ENCODE data around the gene INA.
A peak's percentile ranks its signal among the peaks of the same experiment; 100 is the strongest.

INA gene

DNA sequence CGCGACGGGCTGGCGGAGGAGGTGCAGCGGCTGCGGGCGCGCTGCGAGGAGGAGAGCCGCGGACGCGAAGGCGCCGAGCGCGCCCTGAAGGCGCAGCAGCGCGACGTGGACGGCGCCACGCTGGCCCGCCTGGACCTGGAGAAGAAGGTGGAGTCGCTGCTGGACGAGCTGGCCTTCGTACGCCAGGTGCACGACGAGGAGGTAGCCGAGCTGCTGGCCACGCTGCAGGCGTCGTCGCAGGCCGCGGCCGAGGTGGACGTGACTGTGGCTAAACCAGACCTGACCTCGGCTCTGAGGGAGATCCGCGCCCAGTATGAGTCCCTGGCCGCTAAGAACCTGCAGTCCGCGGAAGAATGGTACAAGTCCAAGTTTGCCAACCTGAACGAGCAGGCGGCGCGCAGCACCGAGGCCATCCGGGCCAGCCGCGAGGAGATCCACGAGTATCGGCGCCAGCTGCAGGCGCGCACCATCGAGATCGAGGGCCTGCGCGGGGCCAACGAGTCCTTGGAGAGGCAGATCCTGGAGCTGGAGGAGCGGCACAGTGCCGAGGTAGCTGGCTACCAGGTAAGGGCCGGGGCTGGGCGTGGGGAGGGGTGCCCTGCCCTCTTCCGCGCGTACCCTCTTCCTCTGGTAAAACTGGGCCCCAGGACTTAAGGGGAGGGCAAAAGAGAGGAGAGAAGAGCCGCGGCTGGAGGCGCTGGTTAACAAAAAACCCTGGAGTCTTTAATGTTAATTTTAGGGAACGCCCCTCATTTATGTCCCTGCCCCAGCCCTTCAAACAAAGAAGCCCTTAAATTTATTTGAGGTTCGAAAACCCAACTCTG is 987 bp downstream of the INA start:
- H3K4me3 ChIP-seq (ENCODE audit: low read depth, low read length) = peak overlapping the region; percentile 66

DNA sequence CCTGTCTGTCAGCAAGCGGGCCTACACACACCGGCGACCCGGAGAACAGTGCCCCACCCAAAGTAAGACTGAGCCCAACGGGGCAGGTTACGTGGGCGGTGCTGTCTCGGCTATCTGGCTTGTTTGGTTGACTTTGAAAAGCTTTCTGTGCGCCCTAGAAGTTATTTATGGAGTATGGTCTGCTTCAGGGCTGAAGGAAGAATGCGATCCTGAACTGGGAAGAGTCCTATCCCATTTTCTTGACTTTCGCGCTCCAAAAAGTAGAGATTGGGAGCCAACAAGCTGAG is 1.5 kb downstream of the INA start:
- Histone ChIP-seq H3K4me3 (ENCODE audit: low read depth, low read length) (peak overlapping the region; percentile 66), H3K27me3 (ENCODE audit: control insufficient read depth, insufficient read depth, low read length) (peaks cover 63% of the 10 kb centered on the region)

More for the DNA sequence above, 987 bp downstream of the INA start:
- Histone ChIP-seq H3K9me3 (ENCODE audit: control insufficient read depth, insufficient read depth, low read depth, low read length) (no peaks in the 10 kb centered on the region), H3K27ac (ENCODE audit: low read depth, low read length) (no peak overlapping the region), H3K9ac (ENCODE audit: low read length) (peak overlapping the region; percentile 64), H3K27me3 (ENCODE audit: control insufficient read depth, insufficient read depth, low read length) (peaks cover 63% of the 10 kb centered on the region), H3K4me1 (ENCODE audit: control insufficient read depth, insufficient read depth, low read length) (peaks cover 27% of the 10 kb centered on the region), H3K36me3 (ENCODE audit: control insufficient read depth, insufficient read depth, low read length) (no peaks in the 10 kb centered on the region)

DNA sequence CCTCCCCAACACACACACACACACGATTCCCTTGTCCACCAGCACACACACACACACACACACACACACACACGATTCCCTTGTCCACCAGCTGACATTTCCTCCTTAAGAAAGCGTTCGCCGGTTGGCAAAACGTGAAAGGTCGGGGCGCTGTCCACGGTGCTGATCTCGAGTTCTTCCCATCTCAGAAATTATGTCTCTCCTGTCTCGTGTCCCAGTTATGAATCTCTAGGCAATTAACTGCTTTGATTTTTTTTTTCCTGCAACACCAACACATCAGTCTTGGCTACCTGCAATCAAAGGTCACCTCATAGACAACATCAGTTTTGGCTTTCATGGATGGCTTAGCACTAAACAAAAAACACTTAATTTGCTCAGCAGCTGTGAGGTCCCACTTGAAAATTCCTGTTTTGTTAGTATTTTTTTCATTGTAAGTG is 1.9 kb downstream of the INA start:
- no peaks in the 10 kb centered on the region for H3K36me3 ChIP-seq (ENCODE audit: control insufficient read depth, insufficient read depth, low read length)
- peak overlapping the region; percentile 66 for H3K4me3 ChIP-seq (ENCODE audit: low read depth, low read length)
- H3K9ac ChIP-seq (ENCODE audit: low read length) = no peak overlapping the region
- H3K27ac ChIP-seq (ENCODE audit: low read depth, low read length) = no peak overlapping the region
- peaks cover 23% of the 10 kb centered on the region for H3K4me1 ChIP-seq (ENCODE audit: control insufficient read depth, insufficient read depth, low read length)
- H3K9me3 ChIP-seq (ENCODE audit: control insufficient read depth, insufficient read depth, low read depth, low read length) = no peaks in the 10 kb centered on the region
- H3K27me3 ChIP-seq (ENCODE audit: control insufficient read depth, insufficient read depth, low read length) = peaks cover 63% of the 10 kb centered on the region

More for the DNA sequence above, 1.5 kb downstream of the INA start:
- Histone ChIP-seq H3K9me3 (ENCODE audit: control insufficient read depth, insufficient read depth, low read depth, low read length) (no peaks in the 10 kb centered on the region), H3K4me1 (ENCODE audit: control insufficient read depth, insufficient read depth, low read length) (peaks cover 23% of the 10 kb centered on the region), H3K27ac (ENCODE audit: low read depth, low read length) (no peak overlapping the region), H3K9ac (ENCODE audit: low read length) (no peak overlapping the region), H3K36me3 (ENCODE audit: control insufficient read depth, insufficient read depth, low read length) (no peaks in the 10 kb centered on the region)

DNA sequence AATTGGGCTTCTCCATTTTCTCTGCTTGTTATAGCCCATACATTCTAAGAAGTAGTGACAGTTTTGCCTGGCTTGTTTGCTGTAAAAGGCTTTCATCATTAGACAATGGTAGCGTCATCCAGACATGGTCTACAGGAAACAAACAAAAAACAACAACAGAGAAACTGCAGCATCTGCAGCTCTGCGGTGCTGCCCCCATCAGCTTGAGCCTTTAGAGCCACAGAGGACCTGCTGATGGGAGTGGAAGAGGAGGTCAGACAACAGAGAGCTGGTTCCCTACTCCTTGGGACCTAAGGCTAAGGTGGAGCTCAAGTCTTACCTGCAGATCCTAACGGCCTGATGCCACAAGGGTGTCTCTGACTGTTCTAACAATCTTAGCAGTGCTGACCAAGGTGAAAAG is 3.1 kb downstream of the INA start:
- H3K9ac ChIP-seq (ENCODE audit: low read length) = no peak overlapping the region
- no peaks in the 10 kb centered on the region for H3K9me3 ChIP-seq (ENCODE audit: control insufficient read depth, insufficient read depth, low read depth, low read length)
- H3K4me1 ChIP-seq (ENCODE audit: control insufficient read depth, insufficient read depth, low read length) = peaks cover 23% of the 10 kb centered on the region
- no peak overlapping the region for H3K4me3 ChIP-seq (ENCODE audit: low read depth, low read length)
- H3K27me3 ChIP-seq (ENCODE audit: control insufficient read depth, insufficient read depth, low read length) = peaks cover 63% of the 10 kb centered on the region
- no peak overlapping the region for H3K27ac ChIP-seq (ENCODE audit: low read depth, low read length)
- no peaks in the 10 kb centered on the region for H3K36me3 ChIP-seq (ENCODE audit: control insufficient read depth, insufficient read depth, low read length)

DNA sequence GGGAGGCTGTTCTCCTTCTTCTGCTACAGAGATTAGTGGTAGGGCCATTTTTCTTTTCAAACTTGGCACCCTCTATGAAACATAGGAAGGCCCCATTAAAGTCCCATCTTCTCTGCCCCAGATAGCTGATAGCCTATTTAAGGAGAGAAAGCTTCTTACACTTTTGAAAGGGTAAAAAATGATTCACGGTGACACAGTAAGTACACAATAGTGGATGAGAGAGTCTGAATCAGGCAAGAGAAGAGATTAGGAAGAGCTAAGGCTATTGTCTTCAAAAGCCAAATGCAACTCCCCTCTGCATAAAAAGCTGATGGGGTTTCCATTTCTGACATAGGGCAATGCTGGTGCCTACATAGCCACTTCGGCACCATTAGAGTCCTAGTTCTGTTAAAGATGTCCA is 3.6 kb downstream of the INA start:
- Histone ChIP-seq H3K4me3 (ENCODE audit: low read depth, low read length) (no peak overlapping the region), H3K27me3 (ENCODE audit: control insufficient read depth, insufficient read depth, low read length) (peaks cover 58% of the 10 kb centered on the region), H3K4me1 (ENCODE audit: control insufficient read depth, insufficient read depth, low read length) (peaks cover 23% of the 10 kb centered on the region), H3K9me3 (ENCODE audit: control insufficient read depth, insufficient read depth, low read depth, low read length) (no peaks in the 10 kb centered on the region), H3K27ac (ENCODE audit: low read depth, low read length) (no peak overlapping the region), H3K9ac (ENCODE audit: low read length) (no peak overlapping the region), H3K36me3 (ENCODE audit: control insufficient read depth, insufficient read depth, low read length) (no peaks in the 10 kb centered on the region)

DNA sequence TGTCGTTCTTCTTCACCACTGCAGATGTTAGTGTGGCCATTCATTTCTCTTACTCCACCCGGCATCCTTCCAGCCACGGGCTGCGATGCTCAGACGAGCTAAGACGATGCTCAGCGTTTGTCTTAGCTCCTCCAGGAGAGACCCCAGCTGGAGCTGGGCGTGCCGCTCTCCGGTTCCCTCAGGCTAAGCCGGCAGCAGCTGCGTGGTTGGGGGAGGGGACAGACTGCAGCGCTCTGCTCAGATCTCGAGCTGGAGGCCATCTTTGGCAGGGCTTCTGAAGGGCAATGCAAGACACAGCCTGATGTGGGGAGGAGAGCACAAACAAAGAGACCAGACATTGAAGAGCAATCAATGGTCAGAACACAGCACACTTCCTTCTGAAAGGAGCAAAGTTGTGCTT is 4.8 kb downstream of the INA start:
- H3K27ac ChIP-seq (ENCODE audit: low read depth, low read length) = peak overlapping the region; percentile 1; the same call in 1 of the 2 replicates
- H3K4me3 ChIP-seq (ENCODE audit: low read depth, low read length) = peak overlapping the region; percentile 41
- H3K27me3 ChIP-seq (ENCODE audit: control insufficient read depth, insufficient read depth, low read length) = peaks cover 46% of the 10 kb centered on the region
- H3K36me3 ChIP-seq (ENCODE audit: control insufficient read depth, insufficient read depth, low read length) = no peaks in the 10 kb centered on the region
- peaks cover 17% of the 10 kb centered on the region for H3K4me1 ChIP-seq (ENCODE audit: control insufficient read depth, insufficient read depth, low read length)
- peak overlapping the region; percentile 9 for H3K9ac ChIP-seq (ENCODE audit: low read length)
- H3K9me3 ChIP-seq (ENCODE audit: control insufficient read depth, insufficient read depth, low read depth, low read length) = no peaks in the 10 kb centered on the region

DNA sequence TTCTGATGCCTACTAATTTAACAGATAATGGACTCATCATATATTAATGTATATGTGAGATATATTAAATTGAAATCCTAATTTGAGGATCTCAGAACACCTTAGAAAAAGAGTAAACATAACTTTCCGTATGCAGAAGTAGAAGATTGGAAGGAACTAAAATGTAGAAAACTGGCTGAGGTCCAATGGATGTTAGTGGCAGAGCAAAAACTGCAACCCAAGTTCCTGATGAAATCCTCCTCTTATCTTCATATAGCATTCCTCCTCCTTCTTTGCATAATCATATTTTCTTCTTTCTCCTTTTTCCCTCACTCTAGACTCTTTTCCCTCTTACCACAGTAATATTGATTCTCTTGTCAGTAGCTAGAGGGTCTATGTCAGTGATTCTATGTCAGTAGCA is 6.0 kb downstream of the INA start:
- Histone ChIP-seq H3K36me3 (ENCODE audit: control insufficient read depth, insufficient read depth, low read length) (no peaks in the 10 kb centered on the region), H3K27ac (ENCODE audit: low read depth, low read length) (no peak overlapping the region), H3K9me3 (ENCODE audit: control insufficient read depth, insufficient read depth, low read depth, low read length) (no peaks in the 10 kb centered on the region), H3K9ac (ENCODE audit: low read length) (no peak overlapping the region), H3K4me1 (ENCODE audit: control insufficient read depth, insufficient read depth, low read length) (peaks cover 12% of the 10 kb centered on the region), H3K4me3 (ENCODE audit: low read depth, low read length) (no peak overlapping the region), H3K27me3 (ENCODE audit: control insufficient read depth, insufficient read depth, low read length) (peaks cover 34% of the 10 kb centered on the region)

DNA sequence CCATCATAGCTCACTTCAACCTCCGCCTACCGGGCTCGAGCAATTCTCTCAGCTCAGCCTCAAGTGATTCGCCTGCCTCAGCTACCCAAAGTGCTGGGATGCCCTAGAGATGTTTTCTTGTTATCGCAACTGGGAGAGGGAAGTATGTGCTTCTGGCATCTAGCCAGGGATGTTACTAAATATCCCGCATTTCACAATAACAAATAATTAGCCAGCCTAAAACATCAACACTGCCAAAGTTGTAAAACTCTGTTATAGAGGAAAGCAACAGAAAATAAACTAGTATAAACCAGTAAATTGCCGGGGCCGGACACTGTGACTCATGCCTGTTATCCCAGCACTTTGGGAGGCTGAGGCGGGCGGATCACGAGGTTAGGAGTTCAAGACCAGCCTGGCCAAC is 7.2 kb downstream of the INA start:
- peaks cover 22% of the 10 kb centered on the region for H3K27me3 ChIP-seq (ENCODE audit: control insufficient read depth, insufficient read depth, low read length)
- peaks cover 12% of the 10 kb centered on the region for H3K4me1 ChIP-seq (ENCODE audit: control insufficient read depth, insufficient read depth, low read length)
- H3K9ac ChIP-seq (ENCODE audit: low read length) = no peak overlapping the region

DNA sequence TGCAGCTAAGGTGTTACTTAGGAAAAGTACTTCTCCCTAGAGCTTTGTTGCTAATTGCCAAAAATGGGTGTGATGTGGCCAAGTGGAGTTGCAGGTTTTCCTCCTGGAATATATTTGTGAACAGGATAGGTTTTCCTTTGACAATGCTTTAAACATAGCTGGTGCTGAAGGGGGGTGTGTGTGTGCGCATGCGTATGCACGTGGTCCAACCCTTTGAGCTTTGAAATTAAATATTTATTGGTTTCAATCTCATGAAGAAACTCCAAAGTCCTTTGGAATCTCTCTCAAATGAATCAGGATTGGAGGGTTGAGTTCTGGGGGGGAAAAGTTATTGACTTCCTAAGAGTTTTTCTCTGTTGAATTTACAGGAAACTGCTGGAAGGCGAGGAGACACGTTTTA is 11.1 kb downstream of the INA start:
- H3K36me3 ChIP-seq (ENCODE audit: control insufficient read depth, insufficient read depth, low read length) = no peaks in the 10 kb centered on the region
- H3K27ac ChIP-seq (ENCODE audit: low read depth, low read length) = no peak overlapping the region
- no peaks in the 10 kb centered on the region for H3K9me3 ChIP-seq (ENCODE audit: control insufficient read depth, insufficient read depth, low read depth, low read length)
- H3K4me1 ChIP-seq (ENCODE audit: control insufficient read depth, insufficient read depth, low read length) = no peaks in the 10 kb centered on the region
- H3K4me3 ChIP-seq (ENCODE audit: low read depth, low read length) = no peak overlapping the region
- no peaks in the 10 kb centered on the region for H3K27me3 ChIP-seq (ENCODE audit: control insufficient read depth, insufficient read depth, low read length)
- no peak overlapping the region for H3K9ac ChIP-seq (ENCODE audit: low read length)

More for the DNA sequence above, 7.2 kb downstream of the INA start:
- Histone ChIP-seq H3K9me3 (ENCODE audit: control insufficient read depth, insufficient read depth, low read depth, low read length) (no peaks in the 10 kb centered on the region), H3K4me3 (ENCODE audit: low read depth, low read length) (no peak overlapping the region), H3K27ac (ENCODE audit: low read depth, low read length) (no peak overlapping the region), H3K36me3 (ENCODE audit: control insufficient read depth, insufficient read depth, low read length) (no peaks in the 10 kb centered on the region)

DNA sequence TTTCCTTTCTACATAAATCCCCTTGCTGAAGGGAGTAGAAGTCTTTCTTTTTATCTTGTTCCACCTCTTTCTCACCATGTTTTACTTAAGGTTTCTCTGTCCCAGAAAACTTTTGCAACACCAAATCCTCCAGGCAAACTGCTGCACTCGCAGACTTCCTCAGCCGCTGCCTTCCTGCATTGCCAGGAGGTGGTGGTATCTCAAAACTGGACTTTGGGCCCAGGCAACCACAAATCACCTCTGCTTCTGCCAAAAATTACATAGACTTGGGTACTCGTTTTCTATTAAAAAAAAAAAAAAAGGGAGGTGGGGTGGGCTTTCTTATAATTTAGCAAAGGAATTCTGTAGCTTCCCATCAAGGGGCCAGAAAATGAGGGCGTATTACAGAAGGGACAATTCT is 14.7 kb downstream of the INA start:
- H3K4me3 ChIP-seq (ENCODE audit: low read depth, low read length) = no peak overlapping the region
- no peak overlapping the region for H3K9ac ChIP-seq (ENCODE audit: low read length)
- H3K9me3 ChIP-seq (ENCODE audit: control insufficient read depth, insufficient read depth, low read depth, low read length) = no peaks in the 10 kb centered on the region
- H3K4me1 ChIP-seq (ENCODE audit: control insufficient read depth, insufficient read depth, low read length) = no peaks in the 10 kb centered on the region
- no peaks in the 10 kb centered on the region for H3K27me3 ChIP-seq (ENCODE audit: control insufficient read depth, insufficient read depth, low read length)
- no peak overlapping the region for H3K27ac ChIP-seq (ENCODE audit: low read depth, low read length)
- no peaks in the 10 kb centered on the region for H3K36me3 ChIP-seq (ENCODE audit: control insufficient read depth, insufficient read depth, low read length)

DNA sequence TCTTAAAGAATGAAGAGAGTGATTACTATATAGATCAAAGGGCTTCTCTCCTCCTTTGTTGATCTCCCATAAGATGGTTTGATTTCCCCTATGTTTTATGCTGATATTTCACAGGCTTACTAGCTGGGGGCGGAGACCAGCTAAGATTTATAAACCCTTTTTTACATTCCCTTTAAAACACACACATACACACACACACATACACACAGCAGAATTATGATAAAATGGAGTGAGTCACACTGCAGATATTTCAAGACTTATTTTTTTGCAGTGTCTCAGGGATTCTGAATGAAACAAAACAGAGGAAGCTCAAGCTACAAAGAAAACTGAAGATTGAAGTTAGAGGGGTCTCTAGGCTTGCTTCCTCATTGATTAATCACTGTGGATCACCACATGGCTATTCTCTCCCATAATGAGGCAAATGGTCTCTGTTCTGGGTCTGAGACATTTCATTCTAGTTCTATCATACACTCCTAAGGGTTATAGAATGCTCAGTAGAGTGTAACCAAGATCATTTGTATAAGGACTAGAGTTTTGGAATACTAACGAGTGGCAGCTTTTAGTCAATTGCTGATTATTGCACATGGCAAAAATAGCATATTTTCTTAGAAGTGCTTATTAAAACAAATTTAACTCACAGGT is 18.6 kb downstream of the INA start:
- no peak overlapping the region for H3K9ac ChIP-seq (ENCODE audit: low read length)
- no peaks in the 10 kb centered on the region for H3K27me3 ChIP-seq (ENCODE audit: control insufficient read depth, insufficient read depth, low read length)
- H3K4me3 ChIP-seq (ENCODE audit: low read depth, low read length) = no peak overlapping the region
- H3K9me3 ChIP-seq (ENCODE audit: control insufficient read depth, insufficient read depth, low read depth, low read length) = no peaks in the 10 kb centered on the region
- no peaks in the 10 kb centered on the region for H3K4me1 ChIP-seq (ENCODE audit: control insufficient read depth, insufficient read depth, low read length)
- H3K36me3 ChIP-seq (ENCODE audit: control insufficient read depth, insufficient read depth, low read length) = no peaks in the 10 kb centered on the region
- H3K27ac ChIP-seq (ENCODE audit: low read depth, low read length) = no peak overlapping the region
